HFFc6 (cell line): Measurements from ENCODE around the gene PKD1L1. TPM values are rescaled to one million over a fixed set of nuclear protein-coding genes. Genes with fewer than 3 reads are reported as not detected.

Experiments used
- DNase-seq: peaks from one replicate; pipeline ENCODE4 v3.0.0-alpha.2; 2018
- H3K27ac Mint-ChIP-seq: 2 replicates; pipeline ENCODE4 v1.8.0; 2020; ENCODE audit warnings: mild to moderate bottlenecking, mixed read lengths
- H3K27me3 Mint-ChIP-seq: 2 replicates; pipeline ENCODE4 v1.8.0; 2021; ENCODE audit warnings: mild to moderate bottlenecking, moderate library complexity, mixed read lengths; ENCODE audit not compliant: insufficient read depth
- H3K36me3 Mint-ChIP-seq: 2 replicates; pipeline ENCODE4 v1.8.0; 2021; ENCODE audit warnings: low read depth, mixed read lengths
- H3K4me1 Mint-ChIP-seq: 2 replicates; pipeline ENCODE4 v1.8.0; 2020; ENCODE audit warnings: low read depth, mixed read lengths
- H3K4me3 Mint-ChIP-seq: 2 replicates; pipeline ENCODE4 v1.8.0; 2020; ENCODE audit warnings: mild to moderate bottlenecking, moderate library complexity, mixed read lengths
- H3K9me3 Mint-ChIP-seq: 2 replicates; pipeline ENCODE4 v1.8.0; 2020; ENCODE audit warnings: mild to moderate bottlenecking, mixed read lengths
- total RNA-seq, 6 experiments: library from RNA; stranded (reverse); fragmentation: NEBNext Ultra II Directional; extraction: Animal tissue kit (Norgen Biotek cat#: 25700); gene quantifications; 2 replicates in 1 of 6; 3 replicates in 5 of 6; pipeline ENCODE4 v1.2.3, GENCODE V29; 2021
- TF ChIP-seq, protein P1 (sequence below): fragments of 200-600 bp; sonication (generic); IDR thresholded peaks from 2 replicates; pipeline ENCODE4 v1.5.0; 2021; ENCODE audit warnings: antibody characterized with exemption, mild to moderate bottlenecking

PKD1L1 gene
- total RNA-seq, 6 experiments from 2014 or later, result 0.03 to 0.14 TPM; not detected in 4

- no peak for DNase-seq
- Mint-ChIP-seq H3K4me3 (no peak overlapping the region), H3K9me3 (no peaks in the 10 kb centered on the region), H3K4me1 (peaks cover 44% of the 10 kb centered on the region), H3K27ac (no peak overlapping the region), H3K36me3 (peaks cover 42% of the 10 kb centered on the region), H3K27me3 (no peaks in the 10 kb centered on the region)
- TF ChIP-seq, protein P1, sequence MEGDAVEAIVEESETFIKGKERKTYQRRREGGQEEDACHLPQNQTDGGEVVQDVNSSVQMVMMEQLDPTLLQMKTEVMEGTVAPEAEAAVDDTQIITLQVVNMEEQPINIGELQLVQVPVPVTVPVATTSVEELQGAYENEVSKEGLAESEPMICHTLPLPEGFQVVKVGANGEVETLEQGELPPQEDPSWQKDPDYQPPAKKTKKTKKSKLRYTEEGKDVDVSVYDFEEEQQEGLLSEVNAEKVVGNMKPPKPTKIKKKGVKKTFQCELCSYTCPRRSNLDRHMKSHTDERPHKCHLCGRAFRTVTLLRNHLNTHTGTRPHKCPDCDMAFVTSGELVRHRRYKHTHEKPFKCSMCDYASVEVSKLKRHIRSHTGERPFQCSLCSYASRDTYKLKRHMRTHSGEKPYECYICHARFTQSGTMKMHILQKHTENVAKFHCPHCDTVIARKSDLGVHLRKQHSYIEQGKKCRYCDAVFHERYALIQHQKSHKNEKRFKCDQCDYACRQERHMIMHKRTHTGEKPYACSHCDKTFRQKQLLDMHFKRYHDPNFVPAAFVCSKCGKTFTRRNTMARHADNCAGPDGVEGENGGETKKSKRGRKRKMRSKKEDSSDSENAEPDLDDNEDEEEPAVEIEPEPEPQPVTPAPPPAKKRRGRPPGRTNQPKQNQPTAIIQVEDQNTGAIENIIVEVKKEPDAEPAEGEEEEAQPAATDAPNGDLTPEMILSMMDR, result no peak
Observed at GRCh38 chr7:47973739-47974138, 25.5 kb upstream of the PKD1L1 start.

- no peak for DNase-seq
- no peak overlapping the region for H3K4me3 Mint-ChIP-seq
- H3K27ac Mint-ChIP-seq, result no peak overlapping the region
- H3K4me1 Mint-ChIP-seq, result peaks cover 31% of the 10 kb centered on the region
- no peaks in the 10 kb centered on the region for H3K9me3 Mint-ChIP-seq
- peaks cover 44% of the 10 kb centered on the region for H3K36me3 Mint-ChIP-seq
- peaks cover under 1% of the 10 kb centered on the region; the same call in 1 of the 2 replicates for H3K27me3 Mint-ChIP-seq
- TF ChIP-seq, protein P1, result no peak
Observed at GRCh38 chr7:47970761-47971160, 22.5 kb upstream of the PKD1L1 start.

DNA sequence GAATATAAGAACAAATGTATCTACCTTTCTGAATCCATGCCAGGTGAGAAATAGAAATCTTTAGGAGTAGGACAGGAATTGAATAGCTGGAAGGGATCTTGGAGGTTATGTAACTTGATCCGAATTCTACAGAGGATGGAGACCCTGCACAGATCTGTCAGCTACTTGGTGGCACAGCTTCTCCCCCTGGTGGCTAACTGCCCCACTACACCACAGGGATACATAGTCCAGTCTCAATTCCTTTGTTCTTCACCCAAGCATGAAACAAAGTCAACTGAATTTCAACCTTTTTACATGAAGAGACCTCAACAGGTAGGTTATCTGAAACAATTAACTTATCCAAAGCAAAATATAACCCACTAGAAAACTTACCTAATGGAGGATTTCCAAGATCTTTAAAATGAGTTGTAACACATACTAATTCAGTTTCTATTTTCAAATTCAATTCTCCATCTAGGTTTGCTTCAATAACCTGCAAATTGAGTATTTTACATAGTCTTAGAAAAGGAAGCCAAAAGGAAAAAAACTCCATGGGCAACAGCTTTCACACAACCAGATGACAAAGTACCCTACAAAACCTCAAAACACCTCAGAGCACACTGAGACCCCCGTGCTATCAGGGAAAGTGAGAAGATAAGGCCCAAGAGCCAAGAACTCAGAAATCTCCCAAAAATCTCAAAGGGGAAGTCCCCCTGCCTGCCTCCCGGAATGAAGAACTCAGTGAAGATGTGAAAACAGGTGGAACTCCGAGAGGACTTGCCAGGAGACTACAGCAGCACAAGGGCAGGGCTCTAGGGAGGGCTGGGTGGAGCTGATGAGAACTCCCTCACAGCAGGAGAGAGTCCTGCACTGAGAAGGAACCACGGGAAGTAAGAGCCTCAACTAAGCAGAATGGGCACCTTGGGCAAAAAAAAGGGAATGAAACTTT lies 20.8 kb upstream of the PKD1L1 start:
- Mint-ChIP-seq H3K27ac (peak overlapping the region; percentile 15; the same call in 1 of the 2 replicates), H3K27me3 (peaks cover 3% of the 10 kb centered on the region; the same call in 1 of the 2 replicates), H3K36me3 (peaks cover 55% of the 10 kb centered on the region), H3K4me1 (peaks cover 31% of the 10 kb centered on the region), H3K4me3 (no peak overlapping the region), H3K9me3 (no peaks in the 10 kb centered on the region)
- TF ChIP-seq, protein P1, result peak; percentile 95
- peak; percentile 55 for DNase-seq

- no peak overlapping the region for H3K27ac Mint-ChIP-seq
- peaks cover 31% of the 10 kb centered on the region for H3K4me1 Mint-ChIP-seq
- H3K4me3 Mint-ChIP-seq, result no peak overlapping the region
- peaks cover 3% of the 10 kb centered on the region; the same call in 1 of the 2 replicates for H3K27me3 Mint-ChIP-seq
- DNase-seq, result no peak
- TF ChIP-seq, protein P1, result no peak
- H3K9me3 Mint-ChIP-seq, result no peaks in the 10 kb centered on the region
- H3K36me3 Mint-ChIP-seq, result peaks cover 51% of the 10 kb centered on the region
Observed at GRCh38 chr7:47967708-47968107, 19.4 kb upstream of the PKD1L1 start.

- no peak for DNase-seq
- peaks cover 31% of the 10 kb centered on the region for H3K4me1 Mint-ChIP-seq
- TF ChIP-seq, protein P1, result no peak
- H3K36me3 Mint-ChIP-seq, result peaks cover 53% of the 10 kb centered on the region
- H3K4me3 Mint-ChIP-seq, result no peak overlapping the region
- no peaks in the 10 kb centered on the region for H3K9me3 Mint-ChIP-seq
- H3K27me3 Mint-ChIP-seq, result peaks cover 3% of the 10 kb centered on the region; the same call in 1 of the 2 replicates
- H3K27ac Mint-ChIP-seq, result no peak overlapping the region
Observed at GRCh38 chr7:47967123-47967522, 18.9 kb upstream of the PKD1L1 start.
